Fibroblast of pulmonary artery (primary cell): ENCODE data around the gene A4GALT.

Experiments
- DNase-seq: peaks from one replicate; pipeline ENCODE4 v3.0.0-alpha.2; 2010; ENCODE audit warnings: low read depth
- H3K4me3 ChIP-seq: replicated peaks from 2 replicates; pipeline ENCODE4 v1.5.1; 2011; ENCODE audit warnings: low read depth, mild to moderate bottlenecking, control low read depth, low read length, moderate library complexity
- TF ChIP-seq, protein P1 (sequence below): IDR thresholded peaks from 2 replicates; pipeline ENCODE4 v1.5.1; 2011; ENCODE audit warnings: mild to moderate bottlenecking, control low read depth, low read length, inconsistent platforms; ENCODE audit errors: missing control alignments

The A4GALT gene

DNA sequence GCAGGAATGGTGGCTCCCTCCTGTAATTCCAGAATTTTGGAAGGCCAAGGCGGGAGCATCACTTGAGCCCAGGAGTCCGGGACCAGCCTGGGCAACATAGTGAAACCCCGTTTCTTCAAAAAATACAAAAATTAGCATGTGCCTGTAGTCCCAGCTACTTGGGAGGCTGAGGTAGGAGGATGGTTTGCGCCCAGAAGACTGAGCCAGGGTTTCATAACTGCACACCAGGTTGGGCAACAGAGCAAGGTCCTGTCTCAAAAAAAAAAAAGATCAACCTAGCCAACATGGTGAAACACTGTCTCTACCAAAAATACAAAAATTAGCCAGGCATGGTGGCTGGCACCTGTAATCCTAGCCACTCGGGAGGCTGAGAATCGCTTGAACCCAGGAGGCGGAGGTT lies 6.4 kb downstream of the A4GALT start:
- TF ChIP-seq, protein P1, sequence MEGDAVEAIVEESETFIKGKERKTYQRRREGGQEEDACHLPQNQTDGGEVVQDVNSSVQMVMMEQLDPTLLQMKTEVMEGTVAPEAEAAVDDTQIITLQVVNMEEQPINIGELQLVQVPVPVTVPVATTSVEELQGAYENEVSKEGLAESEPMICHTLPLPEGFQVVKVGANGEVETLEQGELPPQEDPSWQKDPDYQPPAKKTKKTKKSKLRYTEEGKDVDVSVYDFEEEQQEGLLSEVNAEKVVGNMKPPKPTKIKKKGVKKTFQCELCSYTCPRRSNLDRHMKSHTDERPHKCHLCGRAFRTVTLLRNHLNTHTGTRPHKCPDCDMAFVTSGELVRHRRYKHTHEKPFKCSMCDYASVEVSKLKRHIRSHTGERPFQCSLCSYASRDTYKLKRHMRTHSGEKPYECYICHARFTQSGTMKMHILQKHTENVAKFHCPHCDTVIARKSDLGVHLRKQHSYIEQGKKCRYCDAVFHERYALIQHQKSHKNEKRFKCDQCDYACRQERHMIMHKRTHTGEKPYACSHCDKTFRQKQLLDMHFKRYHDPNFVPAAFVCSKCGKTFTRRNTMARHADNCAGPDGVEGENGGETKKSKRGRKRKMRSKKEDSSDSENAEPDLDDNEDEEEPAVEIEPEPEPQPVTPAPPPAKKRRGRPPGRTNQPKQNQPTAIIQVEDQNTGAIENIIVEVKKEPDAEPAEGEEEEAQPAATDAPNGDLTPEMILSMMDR, result no peak
- DNase-seq, result no peak
- no peak overlapping the region for H3K4me3 ChIP-seq

DNA sequence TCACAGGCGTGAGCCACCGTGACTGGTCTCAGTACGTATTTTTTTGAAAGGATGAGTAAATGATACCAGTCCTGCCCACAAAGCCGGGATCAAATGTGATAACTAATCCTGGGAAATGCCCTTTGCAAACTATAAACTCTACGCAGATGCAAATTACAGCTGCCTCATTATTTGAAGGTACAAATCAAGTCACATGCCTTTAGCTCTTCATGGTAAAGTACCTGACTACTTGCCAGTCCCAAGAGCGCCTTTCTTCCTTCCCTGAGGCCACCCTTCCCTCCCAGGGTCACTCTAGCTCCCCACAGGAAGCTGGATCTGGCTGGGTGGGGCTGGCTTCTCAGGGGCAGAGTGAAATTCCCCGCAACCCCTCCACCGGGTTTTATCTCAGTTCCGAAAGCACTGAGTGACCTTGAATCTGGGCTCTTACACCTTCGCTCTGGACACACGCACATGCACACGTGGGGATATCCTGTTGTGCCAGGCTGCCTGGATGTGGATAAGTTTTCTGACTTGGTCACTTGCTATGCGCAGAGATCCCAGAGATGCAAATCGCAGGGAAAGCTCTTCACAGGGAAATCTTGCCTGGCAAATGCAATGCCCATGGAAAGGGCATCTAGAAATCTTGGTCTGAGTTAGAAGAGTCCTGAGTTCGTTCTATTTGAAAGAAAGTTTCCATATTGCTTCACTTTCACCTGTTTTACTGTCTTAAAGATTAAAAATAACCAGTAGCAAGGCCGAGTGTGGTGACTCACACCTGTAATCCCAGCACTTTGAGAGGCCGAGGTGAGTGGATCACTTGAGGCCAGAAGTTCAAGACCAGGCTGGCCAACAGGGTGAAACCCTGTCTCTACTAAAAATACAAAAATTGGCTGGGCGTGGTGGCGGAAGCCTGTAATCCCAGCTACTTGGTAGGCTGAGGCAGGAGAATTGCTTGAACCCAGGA lies 8.5 kb downstream of the A4GALT start:
- no peak for DNase-seq
- H3K4me3 ChIP-seq, result no peak overlapping the region
- TF ChIP-seq, protein P1, result no peak

DNA sequence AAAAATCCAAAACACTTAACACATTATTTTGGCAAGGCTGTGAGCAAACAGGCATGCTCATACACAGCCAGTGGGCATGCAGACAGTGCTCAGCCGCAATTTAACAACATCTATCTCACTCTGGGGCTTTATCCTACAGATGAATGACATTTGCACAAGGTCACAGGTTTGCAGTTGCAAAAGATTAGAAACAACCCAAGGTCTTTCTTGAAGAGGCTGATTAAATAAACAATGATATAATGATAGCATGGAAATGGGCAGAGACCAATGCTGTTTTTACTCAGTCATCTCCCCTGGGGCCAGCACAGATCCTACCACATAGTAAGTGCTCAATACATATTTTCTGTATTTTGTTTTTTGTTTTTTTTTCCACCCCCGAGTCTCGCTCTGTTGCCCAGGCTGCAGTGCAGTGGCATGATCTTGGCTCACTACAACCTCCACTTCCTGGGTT lies 9.4 kb downstream of the A4GALT start:
- TF ChIP-seq, protein P1, result no peak
- no peak for DNase-seq
- H3K4me3 ChIP-seq, result no peak overlapping the region

DNA sequence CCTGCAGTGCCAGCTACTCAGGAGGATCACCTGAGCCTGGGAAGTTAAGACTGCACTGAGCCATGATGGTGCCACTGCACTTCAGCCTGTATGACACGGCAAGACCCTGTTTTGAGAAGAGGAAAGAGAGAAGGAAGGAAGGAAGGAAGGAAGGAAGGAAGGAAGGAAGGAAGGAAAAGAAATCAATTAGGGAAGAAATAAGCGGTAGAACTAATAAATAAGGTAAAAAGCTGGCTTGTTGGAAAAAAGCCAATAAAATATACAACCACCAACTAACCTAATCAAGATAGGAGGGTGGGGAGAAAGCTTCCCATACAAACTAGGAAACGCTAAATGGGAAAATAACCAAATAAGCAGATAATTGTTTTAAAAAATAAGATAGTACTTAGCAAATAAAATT lies 12.3 kb downstream of the A4GALT start:
- DNase-seq, result no peak
- TF ChIP-seq, protein P1, result no peak
- H3K4me3 ChIP-seq, result no peak overlapping the region

DNA sequence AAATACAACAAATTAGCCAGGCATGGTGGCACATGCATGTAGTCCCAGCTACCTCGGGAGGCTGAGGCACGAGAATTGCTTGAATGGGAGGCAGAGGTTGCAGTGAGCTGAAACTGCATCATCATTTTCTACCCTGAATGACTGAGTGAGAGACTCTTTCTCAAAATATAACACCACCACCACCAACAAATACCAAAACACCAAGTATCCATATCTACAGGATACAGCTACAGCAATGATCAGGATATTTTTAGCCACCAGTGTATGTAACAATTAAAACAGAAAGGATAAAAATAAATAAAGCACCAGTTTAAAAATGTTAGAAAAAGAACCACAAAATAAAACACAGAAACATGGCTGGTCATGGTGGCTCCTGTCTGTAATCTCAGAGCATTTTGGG lies 13.2 kb downstream of the A4GALT start:
- DNase-seq, result no peak
- TF ChIP-seq, protein P1, result no peak
- no peak overlapping the region for H3K4me3 ChIP-seq

DNA sequence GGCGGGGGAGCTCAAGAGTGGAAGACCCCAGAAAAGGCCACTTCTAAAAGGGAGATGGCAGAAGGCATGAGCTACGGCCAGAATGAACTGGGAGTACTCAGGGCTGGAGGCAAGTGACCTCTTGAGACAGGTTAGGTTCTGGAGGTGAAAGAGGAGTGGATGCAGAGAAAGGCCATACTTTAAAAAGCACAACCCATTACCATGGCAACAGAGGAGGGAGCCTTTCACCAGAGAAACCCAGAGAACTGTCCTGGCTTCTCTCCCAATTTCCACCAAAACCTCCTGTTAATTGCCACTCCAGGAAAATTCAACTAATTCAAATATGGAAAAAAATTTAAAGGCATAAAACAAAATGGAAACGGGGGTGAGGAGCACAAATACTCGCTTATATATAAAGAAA lies 15.8 kb downstream of the A4GALT start:
- DNase-seq, result no peak
- H3K4me3 ChIP-seq, result no peak overlapping the region
- TF ChIP-seq, protein P1, result no peak
